Endothelial cell of umbilical vein (primary cell): ENCODE data around the gene C2CD4D. TPM values are rescaled to one million over a fixed set of nuclear protein-coding genes. Genes with fewer than 3 reads are reported as not detected.

Experiments
- BruUV-seq: library from RNA; stranded (reverse); fragments of 400-500 nt; replicated peaks from 2 replicates; lab custom pipeline; 2021; lab: Mats Ljungman, UMichigan
- CTCF ChIA-PET: fragments of 300-600, 350-600 bp; sonication (Branson Sonifier 250); formaldehyde crosslinking; loops from one replicate; lab custom pipeline; 2021; ENCODE audit warnings: antibody characterized with exemption, inconsistent platforms; lab: Charles Lee
- POLR2A ChIA-PET: fragments of 300-600, 350-600 bp; sonication (Branson Sonifier 250); formaldehyde crosslinking; loops from one replicate; lab custom pipeline; 2021; ENCODE audit warnings: antibody characterized with exemption, inconsistent platforms; lab: Charles Lee
- DNase-seq: peaks from one replicate; pipeline ENCODE4 v3.0.0-alpha.2; 2011; ENCODE audit warnings: low read depth, low spot score
- FAIRE-seq: peaks from 2 replicates; lab custom pipeline; 2011; peaks lifted over from hg19 to GRCh38; lab: Jason Lieb, UNC
- H2AFZ ChIP-seq: 2 replicates; pipeline ENCODE4 v1.6.0; 2012; ENCODE audit warnings: low read depth, low read length, control low read depth, inconsistent platforms
- H3K27ac ChIP-seq: 2 replicates; pipeline ENCODE4 v1.5.1; 2011; ENCODE audit warnings: low read depth, mild to moderate bottlenecking, control low read depth, low read length, moderate library complexity; ENCODE audit not compliant: insufficient read depth
- H3K27me3 ChIP-seq, 2 experiments: 2 replicates each; pipeline versions ENCODE4 v1.6.0 to v1.6.1; 2011; ENCODE audit warnings: low read length in 2 of 2, mixed read lengths in 1 of 2; ENCODE audit not compliant: control insufficient read depth in 2 of 2, insufficient read depth in 2 of 2
- H3K36me3 ChIP-seq, 2 experiments: 2 replicates in 1 of 2; 3 replicates in 1 of 2; pipeline ENCODE4 v1.5.1; 2011; ENCODE audit warnings: low read length in 2 of 2, mild to moderate bottlenecking in 1 of 2, moderate library complexity in 1 of 2; ENCODE audit not compliant: control insufficient read depth in 2 of 2, insufficient read depth in 2 of 2; ENCODE audit errors: extremely low read depth in 1 of 2
- H3K4me1 ChIP-seq: 3 replicates; pipeline ENCODE4 v1.5.1; 2011; ENCODE audit warnings: mild to moderate bottlenecking, low read length; ENCODE audit not compliant: control insufficient read depth, insufficient read depth; ENCODE audit errors: extremely low read depth
- H3K4me2 ChIP-seq: 2 replicates; pipeline ENCODE4 v1.6.1; 2011; ENCODE audit warnings: low read length, control low read depth, mixed read lengths; ENCODE audit not compliant: insufficient read depth
- H3K4me3 ChIP-seq, 3 experiments: fragments of 200-600 bp in 1 of 3; sonication (generic), shearing (Covaris generic) in 1 of 3; replicated peaks in 1 of 3; 2 replicates each; pipeline ENCODE4 v1.5.1; 2011 to 2016; ENCODE audit warnings: control low read depth in 3 of 3, low read length in 3 of 3, mild to moderate bottlenecking in 2 of 3, inconsistent platforms in 1 of 3, low read depth in 1 of 3, moderate library complexity in 1 of 3; ENCODE audit not compliant: insufficient read depth in 1 of 3
- H3K79me2 ChIP-seq: 2 replicates; pipeline ENCODE4 v1.6.0; 2012; ENCODE audit warnings: low read length, inconsistent platforms; ENCODE audit not compliant: control insufficient read depth, insufficient read depth
- H3K9ac ChIP-seq: replicated peaks from 2 replicates; pipeline ENCODE3; 2011; ENCODE audit warnings: low read length, control low read depth; ENCODE audit not compliant: insufficient read depth; ENCODE audit errors: extremely low read depth
- H3K9me1 ChIP-seq: replicated peaks from 3 replicates; pipeline ENCODE4 v1.6.0; 2011; ENCODE audit warnings: mild to moderate bottlenecking, low read length; ENCODE audit not compliant: control insufficient read depth, insufficient read depth; ENCODE audit errors: extremely low read depth
- H3K9me3 ChIP-seq: replicated peaks from 2 replicates; pipeline ENCODE4 v1.5.1; 2012; ENCODE audit warnings: low read length, inconsistent platforms; ENCODE audit not compliant: control insufficient read depth, insufficient read depth
- H4K20me1 ChIP-seq: replicated peaks from 2 replicates; pipeline ENCODE3; 2011; ENCODE audit warnings: mild to moderate bottlenecking, low read length; ENCODE audit not compliant: control insufficient read depth, insufficient read depth; ENCODE audit errors: extremely low read depth
- EZH2 ChIP-seq: IDR thresholded peaks from 2 replicates; pipeline ENCODE4 v1.6.1; 2012; ENCODE audit warnings: borderline replicate concordance, low read depth, mild to moderate bottlenecking, moderate library complexity, low read length, inconsistent platforms; ENCODE audit not compliant: severe bottlenecking
- FOS ChIP-seq: IDR thresholded peaks from 2 replicates; pipeline ENCODE4 v1.6.1; 2011; ENCODE audit warnings: mild to moderate bottlenecking, low read length, moderate library complexity, borderline replicate concordance; ENCODE audit not compliant: insufficient read depth
- GATA2 ChIP-seq: IDR thresholded peaks from 2 replicates; pipeline ENCODE4 v1.7.0; 2011; ENCODE audit warnings: low read depth, mild to moderate bottlenecking, moderate library complexity, mixed read lengths, low read length; ENCODE audit not compliant: insufficient read length, insufficient read depth
- JUN ChIP-seq: IDR thresholded peaks from 2 replicates; pipeline ENCODE4 v1.6.1; 2011; ENCODE audit warnings: borderline replicate concordance, low read depth; ENCODE audit not compliant: insufficient read length, insufficient read depth
- MYC ChIP-seq: IDR thresholded peaks from one replicate; pipeline ENCODE4 v1.6.1; 2011; ENCODE audit warnings: mild to moderate bottlenecking, low read depth, low read length
- POLR2A ChIP-seq: IDR thresholded peaks from 2 replicates; pipeline ENCODE4 v1.6.1; 2012; ENCODE audit warnings: low read depth, mild to moderate bottlenecking, control low read depth, low read length
- POLR2AphosphoS5 ChIP-seq: IDR thresholded peaks from 2 replicates; pipeline ENCODE4 v1.6.1; 2012; ENCODE audit warnings: low read depth, mild to moderate bottlenecking, control low read depth, low read length, moderate library complexity; ENCODE audit not compliant: insufficient read depth
- dilution Hi-C: fragments of 300-500 bp; cut with MboI; formaldehyde crosslinking; loops from one replicate; pipeline ENCODE4 v1.15.0; 2019; ENCODE audit warnings: low sequenced_read_pairs; ENCODE audit not compliant: extremely low pct_ligation_motif_present
- intact Hi-C: fragments of 100-400 bp; cut with micrococcal nuclease; formaldehyde crosslinking; loops from one replicate; pipeline ENCODE4 v1.10.0; 2022
- polyA plus RNA-seq, 4 experiments: library from polyadenylated mRNA; depleted of rRNA in 3 of 4; stranded (reverse) in 3 of 4; unstranded in 1 of 4; fragments of >200 nt; gene quantifications; 2 replicates each; pipeline versions ENCODE4 v1.2.1 to v1.2.3, GENCODE V29; 2011 to 2012; ENCODE audit warnings: missing spikeins in 1 of 4
- total RNA-seq: library from RNA; stranded (reverse); gene quantifications from 2 replicates; pipeline ENCODE4 v1.2.3, GENCODE V29; 2021
- TF ChIP-seq, protein P1 (sequence below), 2 donors: IDR thresholded peaks; 1 replicate in 1 of 2; 2 replicates in 1 of 2; pipeline ENCODE4 v1.5.1; 2011; ENCODE audit warnings: low read length in 2 of 2, mild to moderate bottlenecking in 2 of 2, moderate library complexity in 2 of 2, control low read depth in 1 of 2, inconsistent platforms in 1 of 2, low read depth in 1 of 2; ENCODE audit not compliant: insufficient read depth in 1 of 2; ENCODE audit errors: extremely low read depth in 1 of 2
- TF ChIP-seq, protein P2 (sequence below): IDR thresholded peaks from 2 replicates; pipeline ENCODE4 v1.6.1; 2011; ENCODE audit not compliant: insufficient read depth, insufficient read length

The C2CD4D gene
- total and polyA plus RNA-seq, 2 donors (not counting 3 experiments of a cell fraction or from before 2014, with no cell fraction given): not detected

DNA sequence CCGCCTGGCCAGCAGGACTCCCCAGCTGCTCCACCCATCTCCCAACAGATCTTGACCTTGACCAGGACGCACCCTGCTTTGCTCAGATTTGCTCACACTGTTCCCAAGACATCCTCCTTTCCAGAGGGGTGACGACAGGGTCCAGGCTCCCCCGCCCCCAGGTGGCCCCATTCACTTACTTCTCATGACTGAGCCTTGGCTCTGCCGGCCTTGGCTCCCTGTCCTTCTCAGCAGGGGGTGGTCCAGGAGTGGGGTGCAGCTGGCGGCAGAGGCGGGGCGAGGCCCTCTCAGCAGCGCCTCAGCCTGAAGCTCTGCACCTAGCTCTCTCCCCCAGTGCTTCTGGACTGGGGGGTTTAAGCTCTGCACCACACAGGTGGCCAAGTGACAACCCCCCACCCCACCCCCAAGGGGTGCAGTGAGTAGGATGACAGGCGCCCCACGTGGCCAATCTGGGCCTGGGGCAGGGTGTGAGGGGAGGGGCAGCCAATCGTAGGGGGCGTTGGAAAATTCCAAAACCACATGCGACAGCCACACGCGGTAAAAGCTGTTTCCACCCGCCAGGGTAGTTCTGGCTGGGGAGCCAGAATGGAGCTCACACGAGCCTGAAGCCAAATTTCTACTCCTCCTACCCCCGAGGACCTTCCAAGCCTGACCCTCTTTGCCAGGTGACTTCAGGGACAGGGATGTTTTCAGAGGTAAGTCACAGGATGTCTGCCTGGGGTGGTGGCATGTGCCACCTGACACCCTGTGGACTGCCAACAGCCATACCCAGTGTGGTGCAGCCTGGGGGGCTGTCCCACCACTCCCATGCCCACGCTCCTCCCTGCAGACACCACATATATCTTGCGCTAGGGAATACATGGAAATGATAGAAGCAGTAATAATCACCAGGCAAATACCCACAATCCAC lies 13.6 kb downstream of the C2CD4D start:
- Histone ChIP-seq H3K4me2 (no peak overlapping the region), H3K27me3 (peaks cover 0 to 3% of the 10 kb centered on the region in 2 experiments), H3K9ac (no peak overlapping the region), H2AFZ (no peak overlapping the region), H3K27ac (no peak overlapping the region), H3K79me2 (no peaks in the 10 kb centered on the region), H4K20me1 (no peaks in the 10 kb centered on the region), H3K9me3 (no peaks in the 10 kb centered on the region), H3K4me1 (peaks cover 11% of the 10 kb centered on the region), H3K4me3 (no peak overlapping the region), H3K9me1 (no peaks in the 10 kb centered on the region), H3K36me3 (no peaks in the 10 kb centered on the region)
- ChIA-PET POLR2A (no interaction called here), CTCF (interaction anchor here (1.0 kb wide), 1 partner anchor 23 kb away, joined by 3 read pairs; no protein-coding TSS in a partner anchor)
- dilution Hi-C loops (no loop called here), intact Hi-C loops (no loop called here)
- FAIRE-seq (no peak), DNase-seq (no peak)
- no TSS peak for BruUV-seq
- TF ChIP-seq POLR2A (no peak), JUN (no peak), GATA2 (no peak), EZH2 (no peak), POLR2AphosphoS5 (no peak), MYC (no peak), FOS (no peak)
- TF ChIP-seq, protein P1, sequence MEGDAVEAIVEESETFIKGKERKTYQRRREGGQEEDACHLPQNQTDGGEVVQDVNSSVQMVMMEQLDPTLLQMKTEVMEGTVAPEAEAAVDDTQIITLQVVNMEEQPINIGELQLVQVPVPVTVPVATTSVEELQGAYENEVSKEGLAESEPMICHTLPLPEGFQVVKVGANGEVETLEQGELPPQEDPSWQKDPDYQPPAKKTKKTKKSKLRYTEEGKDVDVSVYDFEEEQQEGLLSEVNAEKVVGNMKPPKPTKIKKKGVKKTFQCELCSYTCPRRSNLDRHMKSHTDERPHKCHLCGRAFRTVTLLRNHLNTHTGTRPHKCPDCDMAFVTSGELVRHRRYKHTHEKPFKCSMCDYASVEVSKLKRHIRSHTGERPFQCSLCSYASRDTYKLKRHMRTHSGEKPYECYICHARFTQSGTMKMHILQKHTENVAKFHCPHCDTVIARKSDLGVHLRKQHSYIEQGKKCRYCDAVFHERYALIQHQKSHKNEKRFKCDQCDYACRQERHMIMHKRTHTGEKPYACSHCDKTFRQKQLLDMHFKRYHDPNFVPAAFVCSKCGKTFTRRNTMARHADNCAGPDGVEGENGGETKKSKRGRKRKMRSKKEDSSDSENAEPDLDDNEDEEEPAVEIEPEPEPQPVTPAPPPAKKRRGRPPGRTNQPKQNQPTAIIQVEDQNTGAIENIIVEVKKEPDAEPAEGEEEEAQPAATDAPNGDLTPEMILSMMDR (IDR thresholded peaks at IDR 0.05; ENCODE audit: extremely low read depth in 1 of 2, insufficient read depth in 1 of 2, low read depth in 1 of 2, low read length in 2 of 2): no peak
- TF ChIP-seq, protein P2, sequence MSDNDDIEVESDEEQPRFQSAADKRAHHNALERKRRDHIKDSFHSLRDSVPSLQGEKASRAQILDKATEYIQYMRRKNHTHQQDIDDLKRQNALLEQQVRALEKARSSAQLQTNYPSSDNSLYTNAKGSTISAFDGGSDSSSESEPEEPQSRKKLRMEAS: no peak
